Activated naive CD8-positive, alpha-beta T cell treated with anti-CD3 and anti-CD28 coated beads, Interleukin-2, amount 10 ng/mL, durations not matched to agents 7 days and 5 days (primary cell): Measurements from ENCODE around the gene KSR2. TPM values are rescaled to one million over a fixed set of nuclear protein-coding genes. Genes with fewer than 3 reads are reported as not detected.
A peak's percentile ranks its signal among the peaks of the same experiment; 100 is the strongest.
"Not testable (repeated sequence)": the region's sequence is repeated elsewhere in the genome, so short reads cannot be mapped to it uniquely, and the experiment has no call there.

Experiments
- ATAC-seq: fragments of 150-1000 bp; cut with Tn5 transposase; one replicate; pipeline ENCODE4 v1.10.0; 2021; ENCODE audit warnings: low read depth, moderate library complexity
- POLR2A ChIA-PET: fragments of 350-600 bp; sonication (Branson Sonifier 250); formaldehyde crosslinking; loops from one replicate; lab custom pipeline; 2021; ENCODE audit warnings: antibody characterized with exemption; lab: Charles Lee
- DNase-seq: peaks from one replicate; pipeline ENCODE4 v3.0.0; 2021
- H3K27ac Mint-ChIP-seq: one replicate; pipeline ENCODE4 v1.8.0; 2022; ENCODE audit warnings: mild to moderate bottlenecking, mixed read lengths
- H3K27me3 Mint-ChIP-seq: one replicate; pipeline ENCODE4 v1.8.0; 2022; ENCODE audit warnings: mild to moderate bottlenecking, moderate library complexity, mixed read lengths
- H3K36me3 Mint-ChIP-seq: one replicate; pipeline ENCODE4 v1.8.0; 2021; ENCODE audit warnings: mild to moderate bottlenecking, mixed read lengths
- H3K4me1 Mint-ChIP-seq: one replicate; pipeline ENCODE4 v1.8.0; 2021; ENCODE audit warnings: mixed read lengths
- H3K4me3 Mint-ChIP-seq: one replicate; pipeline ENCODE4 v1.8.0; 2022; ENCODE audit warnings: mild to moderate bottlenecking, moderate library complexity, mixed read lengths
- H3K9me3 Mint-ChIP-seq: one replicate; pipeline ENCODE4 v1.8.0; 2021; ENCODE audit warnings: mixed read lengths
- total RNA-seq, 2 experiments: library from RNA; stranded (reverse); gene quantifications; one replicate each; pipeline ENCODE4 v1.2.3, GENCODE V29; 2021

KSR2 gene
- total RNA-seq, 2 experiments from 2014 or later, result not detected

DNA sequence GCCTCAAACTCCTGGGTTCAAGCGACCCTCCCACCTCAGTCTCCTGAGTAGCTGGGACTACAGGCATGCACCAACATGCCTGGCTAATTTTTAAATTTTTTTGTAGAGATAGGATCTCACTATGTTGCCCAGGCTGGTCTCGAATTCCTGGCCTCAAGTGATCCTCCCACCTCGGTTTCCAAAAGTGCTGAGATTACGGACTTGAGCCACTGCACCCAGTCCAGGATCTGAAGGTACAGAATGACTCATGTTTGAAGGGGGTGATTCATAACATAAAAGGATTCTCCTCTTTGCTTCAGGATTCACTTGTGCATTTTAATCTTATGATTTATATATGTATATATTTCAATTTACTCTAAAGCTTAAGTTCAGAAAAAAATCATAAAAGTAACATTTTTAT is 111.7 kb downstream of the KSR2 start:
- H3K27ac Mint-ChIP-seq, H3K4me1 Mint-ChIP-seq: not testable (repeated sequence)

DNA sequence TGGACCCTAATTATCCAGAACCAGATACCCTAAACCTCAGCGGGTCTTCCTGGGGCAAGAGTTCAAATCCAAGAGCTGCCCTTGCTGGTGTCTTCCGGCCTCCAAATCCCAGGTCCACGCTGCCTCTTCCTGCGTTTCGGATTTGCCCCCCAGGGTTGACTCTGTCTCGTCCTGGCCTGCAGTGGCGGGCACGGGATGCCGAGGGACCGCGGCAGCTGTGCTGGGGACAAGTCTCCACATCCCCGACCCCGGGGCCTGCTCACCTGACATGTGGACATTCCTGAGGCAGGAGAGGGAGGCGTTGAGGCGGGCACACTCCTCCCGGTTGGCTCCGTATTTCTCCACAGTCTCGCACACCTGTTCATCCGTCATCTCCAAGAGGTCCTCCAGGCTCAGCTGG is 113.6 kb downstream of the KSR2 start:
- ATAC-seq (no peak), DNase-seq (no peak)
- H3K9me3 Mint-ChIP-seq, result no peaks in the 10 kb centered on the region
- no peaks in the 10 kb centered on the region for H3K36me3 Mint-ChIP-seq
- POLR2A ChIA-PET, result no interaction called here
- H3K27me3 Mint-ChIP-seq, result no peaks in the 10 kb centered on the region
- no peak overlapping the region for H3K4me3 Mint-ChIP-seq
- H3K4me1 Mint-ChIP-seq, result no peaks in the 10 kb centered on the region
- H3K27ac Mint-ChIP-seq, result no peak overlapping the region

More for the DNA sequence above, 111.7 kb downstream of the KSR2 start:
- H3K4me3 Mint-ChIP-seq, H3K27me3 Mint-ChIP-seq, H3K9me3 Mint-ChIP-seq, H3K36me3 Mint-ChIP-seq, ATAC-seq, POLR2A ChIA-PET, DNase-seq: not testable (repeated sequence)

DNA sequence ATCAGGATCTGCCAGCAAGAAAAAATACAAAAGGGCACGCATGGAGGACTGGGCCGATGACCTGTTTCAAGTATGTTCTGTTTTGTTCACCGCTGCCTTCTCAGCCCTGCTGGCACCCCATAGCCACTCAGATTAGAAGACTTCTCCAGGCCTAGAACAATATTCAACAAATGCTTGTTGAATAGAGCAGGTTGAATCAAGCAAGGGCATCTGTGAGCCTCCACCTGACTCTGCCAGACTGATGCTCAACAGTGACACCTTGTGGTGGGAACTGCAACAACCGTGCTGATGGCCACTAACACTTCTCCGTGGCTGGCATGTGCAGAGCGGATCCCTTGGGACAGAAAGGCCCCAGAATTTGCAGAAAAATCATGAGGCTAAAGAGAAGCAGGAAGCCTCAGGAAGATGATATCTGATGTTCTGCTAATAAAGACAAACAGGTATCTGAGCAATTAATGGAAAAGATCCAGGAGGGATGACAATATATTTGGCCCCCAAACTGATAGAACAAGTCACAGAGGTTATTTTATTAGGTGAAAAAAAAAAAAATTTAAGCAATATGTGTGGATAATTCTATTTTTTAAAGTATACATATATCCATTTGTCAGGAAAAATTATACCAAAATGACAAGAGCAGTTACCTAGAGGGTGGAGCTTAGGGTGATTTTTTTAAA is 114.3 kb downstream of the KSR2 start:
- Mint-ChIP-seq H3K27me3 (no peaks in the 10 kb centered on the region), H3K4me3 (no peak overlapping the region), H3K9me3 (no peaks in the 10 kb centered on the region), H3K4me1 (no peaks in the 10 kb centered on the region), H3K27ac (no peak overlapping the region), H3K36me3 (no peaks in the 10 kb centered on the region)
- ATAC-seq (no peak), DNase-seq (peak; percentile 54)
- POLR2A ChIA-PET, result no interaction called here

DNA sequence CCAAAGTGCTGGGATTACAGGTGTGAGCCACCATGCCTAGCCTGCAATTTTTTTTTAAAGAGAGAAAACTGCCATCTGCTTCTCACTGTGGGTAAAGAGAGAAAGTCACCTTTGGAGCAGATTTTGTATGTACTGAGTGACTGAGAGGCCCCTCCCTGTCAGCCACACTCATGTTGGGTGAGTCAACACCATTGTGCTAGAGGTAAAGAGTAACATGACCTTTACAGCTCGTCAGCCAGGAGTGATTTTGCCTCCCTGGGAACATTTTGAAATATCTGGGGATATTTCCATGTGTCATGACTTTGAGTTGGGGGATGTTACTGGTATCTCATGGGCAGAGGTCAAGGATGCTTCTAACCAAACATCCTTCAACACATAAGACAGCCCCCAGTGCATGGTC is 115.2 kb downstream of the KSR2 start:
- POLR2A ChIA-PET, result no interaction called here
- no peak for DNase-seq
- no peak for ATAC-seq
- Mint-ChIP-seq H3K4me1 (no peaks in the 10 kb centered on the region), H3K36me3 (no peaks in the 10 kb centered on the region), H3K4me3 (no peak overlapping the region), H3K27me3 (no peaks in the 10 kb centered on the region), H3K27ac (no peak overlapping the region), H3K9me3 (no peaks in the 10 kb centered on the region)

DNA sequence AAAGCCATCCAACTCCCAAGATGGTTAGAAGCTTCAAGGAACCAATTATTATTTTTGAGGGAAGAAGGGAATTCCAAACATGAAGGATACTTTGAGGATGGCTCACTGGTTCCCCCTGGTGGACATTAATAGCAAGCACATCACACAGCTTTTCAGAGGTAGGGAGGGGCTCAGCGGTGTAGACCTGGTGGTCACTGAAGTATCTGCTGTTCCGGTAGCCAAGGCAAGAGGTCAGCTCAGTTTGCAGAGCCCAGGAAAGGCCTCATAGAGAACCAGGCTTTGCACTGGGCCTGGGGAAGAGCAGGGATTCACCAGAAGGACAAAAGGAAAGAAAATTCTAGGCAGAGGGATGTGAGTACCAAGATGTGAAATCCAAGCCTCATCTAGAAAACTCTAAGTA is 118.7 kb downstream of the KSR2 start:
- Mint-ChIP-seq H3K36me3 (no peaks in the 10 kb centered on the region), H3K4me1 (no peaks in the 10 kb centered on the region), H3K9me3 (peaks cover 1% of the 10 kb centered on the region), H3K27ac (no peak overlapping the region), H3K27me3 (peaks cover 5% of the 10 kb centered on the region), H3K4me3 (no peak overlapping the region)
- DNase-seq (no peak), ATAC-seq (no peak)
- POLR2A ChIA-PET, result interaction anchor here (0.6 kb wide), 1 partner anchor 9 kb away, joined by 5 read pairs; no protein-coding TSS in a partner anchor

DNA sequence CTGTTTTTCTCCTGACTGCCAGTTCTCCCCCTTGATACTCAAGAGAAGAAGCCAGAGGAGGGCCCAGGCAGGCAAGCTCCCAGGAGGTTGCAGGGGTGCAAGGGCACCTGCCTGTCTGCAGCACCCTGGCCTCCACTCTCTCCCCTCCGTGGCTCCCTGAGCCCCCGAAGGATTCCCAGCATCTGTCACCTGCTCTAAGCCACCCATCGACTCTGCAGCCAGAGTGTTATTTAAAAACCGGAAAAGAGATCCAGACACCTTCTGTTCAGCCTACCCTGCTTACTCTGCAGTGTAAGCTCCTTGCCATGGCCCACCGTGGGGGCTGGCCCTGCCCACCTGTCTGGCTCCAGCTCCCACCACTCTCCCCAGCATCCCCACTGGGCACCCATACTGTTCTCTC is 121.4 kb downstream of the KSR2 start:
- no peak for ATAC-seq
- Mint-ChIP-seq H3K27ac (no peak overlapping the region), H3K4me1 (no peaks in the 10 kb centered on the region), H3K36me3 (no peaks in the 10 kb centered on the region), H3K27me3 (peaks cover 5% of the 10 kb centered on the region), H3K9me3 (peaks cover 6% of the 10 kb centered on the region), H3K4me3 (no peak overlapping the region)
- DNase-seq, result no peak
- POLR2A ChIA-PET, result no interaction called here

DNA sequence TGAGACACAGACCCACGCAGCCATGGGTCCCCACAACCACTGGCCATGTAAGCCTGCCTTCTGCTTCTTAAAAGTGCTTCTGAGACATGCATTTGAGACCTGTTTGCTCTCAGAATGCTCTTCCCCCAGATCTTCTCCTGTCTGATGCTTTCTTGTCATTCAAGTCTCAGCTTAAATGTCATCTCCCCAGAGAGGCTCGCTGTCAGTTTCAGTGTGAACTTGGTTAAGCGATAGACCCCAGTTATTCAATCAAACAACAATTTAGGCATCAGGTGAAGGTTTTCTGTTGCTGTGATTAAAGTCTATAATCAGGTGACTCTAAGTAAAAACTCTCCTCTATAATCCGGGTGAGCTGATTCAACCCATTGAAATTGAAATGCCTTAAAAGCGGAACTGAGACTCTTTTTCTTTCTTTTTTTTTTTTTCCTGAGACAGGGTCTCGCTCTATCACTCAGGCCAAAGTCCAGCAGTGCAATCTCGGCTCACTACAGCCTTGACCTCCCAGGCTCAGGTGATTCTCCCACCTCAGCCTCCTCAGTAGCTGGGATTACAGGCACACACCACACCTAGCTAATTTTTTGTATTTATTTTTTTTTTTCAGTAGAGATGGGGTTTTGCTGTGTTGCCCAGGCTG is 123.4 kb downstream of the KSR2 start:
- POLR2A ChIA-PET, result no interaction called here
- Mint-ChIP-seq H3K4me3 (no peak overlapping the region), H3K27me3 (peaks cover 5% of the 10 kb centered on the region), H3K4me1 (no peaks in the 10 kb centered on the region), H3K9me3 (peaks cover 6% of the 10 kb centered on the region), H3K27ac (no peak overlapping the region), H3K36me3 (no peaks in the 10 kb centered on the region)
- DNase-seq (no peak), ATAC-seq (no peak)

DNA sequence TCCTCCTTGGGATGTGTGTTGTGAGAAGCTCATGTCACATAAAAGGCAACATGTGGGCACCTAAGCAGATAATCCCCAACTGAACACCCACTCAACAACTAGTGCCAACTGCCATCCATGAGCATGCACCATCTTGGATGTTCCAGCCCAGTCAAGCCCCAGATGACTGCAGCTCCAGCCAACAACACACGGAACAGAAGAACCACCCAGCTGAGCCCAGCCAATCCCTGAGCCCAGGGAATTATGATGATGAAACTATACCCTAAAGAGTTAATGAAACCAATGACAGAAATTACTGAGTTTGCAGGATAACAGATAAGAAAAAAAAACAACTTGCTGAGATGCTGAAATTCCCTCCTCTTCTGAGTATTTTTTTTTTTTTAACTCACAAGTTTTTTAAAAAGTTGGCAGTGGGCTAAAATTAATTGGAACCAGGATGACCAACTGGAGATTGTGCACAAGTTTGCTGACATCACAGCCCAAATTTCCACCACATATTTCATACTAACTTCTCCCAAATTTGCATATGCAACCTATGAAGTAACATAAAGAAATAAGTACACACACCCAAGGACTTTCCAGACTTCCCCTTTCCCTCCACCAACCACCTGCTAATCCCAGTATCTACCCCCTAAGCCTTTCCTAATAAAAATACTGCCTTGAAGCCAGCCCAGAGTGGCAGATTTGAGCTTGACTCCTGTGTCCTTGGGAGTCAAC is 124.5 kb downstream of the KSR2 start:
- H3K9me3 Mint-ChIP-seq, result peaks cover 6% of the 10 kb centered on the region
- no peak for DNase-seq
- no peak for ATAC-seq
- peaks cover 5% of the 10 kb centered on the region for H3K27me3 Mint-ChIP-seq
- no peak overlapping the region for H3K27ac Mint-ChIP-seq
- POLR2A ChIA-PET, result no interaction called here
- H3K4me3 Mint-ChIP-seq, result no peak overlapping the region
- H3K36me3 Mint-ChIP-seq, result no peaks in the 10 kb centered on the region
- no peaks in the 10 kb centered on the region for H3K4me1 Mint-ChIP-seq

DNA sequence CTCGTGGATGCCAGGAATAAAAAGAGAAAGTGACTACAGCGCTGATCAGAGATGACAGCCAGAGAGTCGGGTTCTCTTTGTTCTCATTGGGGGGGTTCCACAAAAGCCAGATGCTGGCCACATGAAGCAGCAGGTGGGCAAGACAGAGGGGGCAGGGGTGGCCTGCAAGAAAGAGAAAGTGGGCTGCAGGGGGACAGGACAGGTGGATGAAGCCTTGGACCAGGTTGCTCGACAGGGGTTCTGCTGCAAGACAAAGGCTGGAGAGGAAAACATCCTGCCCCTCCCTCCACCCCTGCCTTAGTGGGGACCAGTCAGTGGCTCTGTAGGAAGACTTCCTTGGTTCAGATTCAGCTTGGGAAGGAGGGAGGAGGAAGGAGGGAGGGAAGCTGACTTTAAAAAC is 126.2 kb downstream of the KSR2 start:
- H3K4me3 Mint-ChIP-seq, result no peak overlapping the region
- POLR2A ChIA-PET, result no interaction called here
- DNase-seq (no peak), ATAC-seq (no peak)
- H3K4me1 Mint-ChIP-seq, result no peaks in the 10 kb centered on the region
- peaks cover 6% of the 10 kb centered on the region for H3K9me3 Mint-ChIP-seq
- H3K36me3 Mint-ChIP-seq, result no peaks in the 10 kb centered on the region
- peaks cover 3% of the 10 kb centered on the region for H3K27me3 Mint-ChIP-seq
- no peak overlapping the region for H3K27ac Mint-ChIP-seq

DNA sequence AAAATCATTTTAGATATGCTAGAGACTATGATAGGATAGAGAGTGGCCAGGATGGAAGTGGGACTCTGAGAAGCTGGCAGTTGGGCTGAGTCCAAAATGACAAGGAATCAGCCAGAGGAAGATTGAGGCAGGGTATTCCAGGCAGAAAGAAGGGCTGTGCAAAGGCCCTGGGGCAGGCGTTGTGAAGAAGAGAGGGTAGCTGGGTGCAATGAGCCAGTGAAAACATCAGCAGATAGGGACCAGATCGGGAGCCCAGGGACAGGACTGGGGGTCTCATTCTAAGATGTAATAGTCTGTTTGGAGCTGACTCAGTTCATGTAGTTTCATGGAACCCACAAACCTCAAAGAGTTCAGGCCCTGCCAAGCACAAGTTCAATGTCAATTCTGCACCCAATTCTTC is 126.6 kb downstream of the KSR2 start:
- POLR2A ChIA-PET, result no interaction called here
- Mint-ChIP-seq H3K4me1 (peaks cover 2% of the 10 kb centered on the region), H3K36me3 (no peaks in the 10 kb centered on the region), H3K4me3 (no peak overlapping the region), H3K9me3 (peaks cover 6% of the 10 kb centered on the region), H3K27me3 (peaks cover 6% of the 10 kb centered on the region), H3K27ac (no peak overlapping the region)
- no peak for DNase-seq
- ATAC-seq, result no peak

DNA sequence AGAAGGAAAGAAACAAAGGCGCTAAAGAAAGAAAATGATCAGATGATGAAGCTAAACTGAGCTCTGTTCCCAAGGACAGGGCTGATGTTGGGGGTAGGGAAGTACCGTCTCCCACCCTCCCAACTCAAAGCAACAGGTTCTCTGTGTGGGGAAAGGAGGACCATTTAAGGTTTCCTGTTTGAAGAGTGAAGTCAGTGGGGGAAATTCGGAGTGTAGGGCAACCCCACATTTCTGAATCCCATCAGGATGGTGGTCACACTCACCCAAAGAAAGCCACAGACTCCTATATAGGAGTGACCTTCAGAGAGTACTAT is 131.1 kb downstream of the KSR2 start:
- Mint-ChIP-seq H3K27me3 (peaks cover 5% of the 10 kb centered on the region), H3K4me1 (peaks cover 3% of the 10 kb centered on the region), H3K36me3 (no peaks in the 10 kb centered on the region), H3K27ac (no peak overlapping the region), H3K9me3 (no peaks in the 10 kb centered on the region), H3K4me3 (no peak overlapping the region)
- POLR2A ChIA-PET, result no interaction called here
- no peak for ATAC-seq
- no peak for DNase-seq

DNA sequence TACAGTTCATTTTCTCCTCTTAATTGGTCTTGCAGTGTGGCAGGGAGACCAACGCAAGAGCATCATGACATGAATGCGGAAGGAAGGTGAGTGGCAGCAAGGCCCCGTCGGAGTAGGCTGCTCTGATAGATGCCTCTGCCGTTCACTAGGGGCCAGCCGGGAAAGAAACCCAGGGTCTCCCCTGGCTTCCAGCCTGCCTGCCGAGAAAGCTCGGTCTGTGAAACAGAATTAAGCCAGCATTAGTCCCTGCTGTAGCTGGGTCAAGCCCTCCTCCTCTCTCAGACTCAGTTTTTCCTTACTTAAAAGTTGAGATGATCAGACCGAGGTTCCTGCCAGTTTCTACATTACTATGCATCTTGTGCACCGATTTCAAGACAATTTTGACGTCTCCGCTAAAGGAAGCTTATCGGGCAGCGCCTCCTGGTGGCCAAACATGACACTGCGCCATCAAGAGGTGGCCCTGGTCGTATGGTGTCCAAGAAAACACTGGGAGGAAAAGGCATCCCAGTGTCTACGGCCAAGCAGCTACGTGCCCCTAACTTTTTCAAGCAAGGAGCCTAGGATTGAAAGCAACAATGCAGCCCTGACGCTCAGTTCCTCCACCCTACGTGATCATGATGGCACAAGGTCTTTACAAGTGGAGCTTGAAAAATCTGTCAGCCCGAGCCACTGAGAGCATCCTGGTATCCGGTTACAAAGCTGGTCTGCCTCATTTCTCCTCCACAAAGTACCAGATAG is 131.6 kb downstream of the KSR2 start:
- peaks cover 3% of the 10 kb centered on the region for H3K4me1 Mint-ChIP-seq
- POLR2A ChIA-PET, result no interaction called here
- H3K27me3 Mint-ChIP-seq, result peaks cover 5% of the 10 kb centered on the region
- peak; percentile 68 for ATAC-seq
- no peak overlapping the region for H3K27ac Mint-ChIP-seq
- H3K36me3 Mint-ChIP-seq, result no peaks in the 10 kb centered on the region
- H3K4me3 Mint-ChIP-seq, result no peak overlapping the region
- peak; percentile 77 for DNase-seq
- no peaks in the 10 kb centered on the region for H3K9me3 Mint-ChIP-seq

DNA sequence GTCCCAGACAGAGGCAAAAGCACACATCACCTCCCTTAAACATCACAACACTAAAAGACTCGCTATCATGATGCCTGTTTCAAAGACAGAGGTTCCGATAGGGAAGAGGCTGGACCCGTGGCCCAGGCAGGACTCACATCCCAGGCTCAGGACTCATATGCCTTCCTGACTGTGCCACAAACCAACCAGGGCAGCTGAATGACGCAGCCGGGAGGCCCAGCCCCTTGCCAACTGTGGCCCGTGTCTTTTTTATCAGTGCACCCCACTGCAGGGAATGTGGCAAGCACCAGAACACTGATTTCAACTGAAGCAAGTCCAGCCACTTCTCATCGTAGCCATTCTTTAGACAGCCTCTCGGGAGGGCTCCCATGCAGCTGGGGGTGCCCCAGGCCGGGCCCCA is 132.3 kb downstream of the KSR2 start:
- no peak overlapping the region for H3K27ac Mint-ChIP-seq
- H3K4me1 Mint-ChIP-seq, result peaks cover 3% of the 10 kb centered on the region
- no peaks in the 10 kb centered on the region for H3K9me3 Mint-ChIP-seq
- no peak overlapping the region for H3K4me3 Mint-ChIP-seq
- peaks cover 5% of the 10 kb centered on the region for H3K27me3 Mint-ChIP-seq
- POLR2A ChIA-PET, result no interaction called here
- ATAC-seq (no peak), DNase-seq (no peak)
- no peaks in the 10 kb centered on the region for H3K36me3 Mint-ChIP-seq
